Endothelial cell (in vitro differentiated cells): Measurements from ENCODE around the gene ZNF511. TPM values are rescaled to one million over a fixed set of nuclear protein-coding genes. Genes with fewer than 3 reads are reported as not detected.
"Not testable (repeated sequence)": the region's sequence is repeated elsewhere in the genome, so short reads cannot be mapped to it uniquely, and the experiment has no call there.

Source experiments
- DNase-seq: peaks from one replicate; pipeline ENCODE4 v3.0.0; 2021; ENCODE audit warnings: low spot score
- H3K27ac Mint-ChIP-seq: one replicate; pipeline ENCODE4 v1.8.0; 2021; ENCODE audit warnings: mixed read lengths, inconsistent platforms; ENCODE audit not compliant: unreplicated experiment
- H3K27me3 Mint-ChIP-seq: one replicate; pipeline ENCODE4 v1.8.0; 2021; ENCODE audit warnings: mild to moderate bottlenecking, moderate library complexity, mixed read lengths, inconsistent platforms; ENCODE audit not compliant: unreplicated experiment
- H3K36me3 Mint-ChIP-seq: one replicate; pipeline ENCODE4 v1.8.0; 2021; ENCODE audit warnings: mild to moderate bottlenecking, low read depth, mixed read lengths, inconsistent platforms; ENCODE audit not compliant: unreplicated experiment
- H3K4me1 Mint-ChIP-seq: one replicate; pipeline ENCODE4 v1.8.0; 2021; ENCODE audit warnings: mild to moderate bottlenecking, mixed read lengths, inconsistent platforms; ENCODE audit not compliant: unreplicated experiment
- H3K4me3 Mint-ChIP-seq: one replicate; pipeline ENCODE4 v1.8.0; 2021; ENCODE audit warnings: mild to moderate bottlenecking, mixed read lengths, inconsistent platforms; ENCODE audit not compliant: unreplicated experiment
- H3K9me3 Mint-ChIP-seq: one replicate; pipeline ENCODE4 v1.8.0; 2021; ENCODE audit warnings: mixed read lengths, inconsistent platforms; ENCODE audit not compliant: unreplicated experiment
- CTCF ChIP-seq: fragments of 200-600 bp; sonication (generic); IDR thresholded peaks from one replicate; pipeline ENCODE4 v1.5.0; 2021; ENCODE audit warnings: antibody characterized with exemption; ENCODE audit not compliant: unreplicated experiment
- total RNA-seq: library from RNA; stranded (reverse); fragmentation: NEBNext Ultra II Directional; extraction: Animal tissue kit (Norgen Biotek cat#: 25700); gene quantifications from one replicate; pipeline ENCODE4 v1.2.1, GENCODE V29; 2021; ENCODE audit not compliant: unreplicated experiment

Gene ZNF511
- total RNA-seq, 1 donor from 2014 or later = 18.6 TPM

- TF ChIP-seq CTCF = no peak
- Mint-ChIP-seq H3K4me3 (no peak overlapping the region), H3K36me3 (peaks cover 3% of the 10 kb centered on the region), H3K27ac (no peak overlapping the region), H3K9me3 (no peaks in the 10 kb centered on the region), H3K4me1 (no peaks in the 10 kb centered on the region), H3K27me3 (peaks cover 16% of the 10 kb centered on the region)
- no peak for DNase-seq
Observed at GRCh38 chr10:133262696-133263095, 46.0 kb upstream of the ZNF511 start.

GRCh38 chr10:133263674-133264073, 45.0 kb upstream of the ZNF511 start:
- no peaks in the 10 kb centered on the region for H3K9me3 Mint-ChIP-seq
- no peak overlapping the region for H3K27ac Mint-ChIP-seq
- TF ChIP-seq CTCF = no peak
- H3K36me3 Mint-ChIP-seq = peaks cover 3% of the 10 kb centered on the region
- no peaks in the 10 kb centered on the region for H3K4me1 Mint-ChIP-seq
- H3K27me3 Mint-ChIP-seq = peaks cover 16% of the 10 kb centered on the region
- no peak for DNase-seq
- H3K4me3 Mint-ChIP-seq = no peak overlapping the region

- no peaks in the 10 kb centered on the region for H3K4me1 Mint-ChIP-seq
- peaks cover 14% of the 10 kb centered on the region for H3K27me3 Mint-ChIP-seq
- TF ChIP-seq CTCF = no peak
- H3K4me3 Mint-ChIP-seq = no peak overlapping the region
- DNase-seq = no peak
- H3K9me3 Mint-ChIP-seq = no peaks in the 10 kb centered on the region
- H3K36me3 Mint-ChIP-seq = peaks cover 3% of the 10 kb centered on the region
- no peak overlapping the region for H3K27ac Mint-ChIP-seq
Observed at GRCh38 chr10:133264461-133264860, 44.3 kb upstream of the ZNF511 start.

GRCh38 chr10:133265052-133265451, 43.7 kb upstream of the ZNF511 start:
- not testable (repeated sequence) for H3K27ac Mint-ChIP-seq, H3K4me3 Mint-ChIP-seq, H3K36me3 Mint-ChIP-seq, DNase-seq, H3K9me3 Mint-ChIP-seq, H3K4me1 Mint-ChIP-seq
- peaks cover 14% of the 10 kb centered on the region for H3K27me3 Mint-ChIP-seq

GRCh38 chr10:133266056-133266795, 42.5 kb upstream of the ZNF511 start:
- no peak overlapping the region for H3K27ac Mint-ChIP-seq
- H3K4me1 Mint-ChIP-seq = no peaks in the 10 kb centered on the region
- H3K36me3 Mint-ChIP-seq = peaks cover 3% of the 10 kb centered on the region
- TF ChIP-seq CTCF = no peak
- no peak for DNase-seq
- no peak overlapping the region for H3K4me3 Mint-ChIP-seq
- H3K9me3 Mint-ChIP-seq = no peaks in the 10 kb centered on the region
- peaks cover 11% of the 10 kb centered on the region for H3K27me3 Mint-ChIP-seq
